Nephron (organoid): ENCODE results near the gene ARG1.

Experiments used
- H3K27ac Mint-ChIP-seq, 3 experiments: 2 replicates each; pipeline ENCODE4 v1.8.0; 2020; ENCODE audit warnings: mixed read lengths in 3 of 3, mild to moderate bottlenecking in 2 of 3, moderate library complexity in 1 of 3
- H3K27me3 Mint-ChIP-seq: 2 replicates; pipeline ENCODE4 v1.8.0; 2021; ENCODE audit warnings: low read depth, mild to moderate bottlenecking, moderate library complexity, mixed read lengths
- H3K36me3 Mint-ChIP-seq: 2 replicates; pipeline ENCODE4 v1.8.0; 2020; ENCODE audit warnings: low read depth, mixed read lengths
- H3K4me1 Mint-ChIP-seq: 2 replicates; pipeline ENCODE4 v1.8.0; 2020; ENCODE audit warnings: mixed read lengths
- H3K4me3 Mint-ChIP-seq, 3 experiments: 2 replicates each; pipeline ENCODE4 v1.8.0; 2020; ENCODE audit warnings: mild to moderate bottlenecking in 3 of 3, mixed read lengths in 3 of 3, moderate library complexity in 2 of 3
- H3K9me3 Mint-ChIP-seq: 2 replicates; pipeline ENCODE4 v1.8.0; 2020; ENCODE audit warnings: mixed read lengths
- TF ChIP-seq, protein P1 (sequence below), 3 experiments: fragments of 200-600 bp; sonication (generic); IDR thresholded peaks; one replicate each; pipeline ENCODE4 v1.5.0; 2021; ENCODE audit warnings: antibody characterized with exemption in 3 of 3; ENCODE audit not compliant: unreplicated experiment in 3 of 3

ARG1 gene

GRCh38 chr6:131574686-131575085, 1.7 kb downstream of the ARG1 start:
- Mint-ChIP-seq H3K27ac (peak overlapping the region in 1 of 3 experiments; percentile 10), H3K4me1 (no peaks in the 10 kb centered on the region)

GRCh38 chr6:131575834-131576478, 2.9 kb downstream of the ARG1 start:
- Mint-ChIP-seq H3K4me3 (no peak overlapping the region), H3K36me3 (peaks cover 41% of the 10 kb centered on the region), H3K27ac (no peak overlapping the region), H3K9me3 (no peaks in the 10 kb centered on the region), H3K4me1 (no peaks in the 10 kb centered on the region), H3K27me3 (no peaks in the 10 kb centered on the region)
- TF ChIP-seq, protein P1, sequence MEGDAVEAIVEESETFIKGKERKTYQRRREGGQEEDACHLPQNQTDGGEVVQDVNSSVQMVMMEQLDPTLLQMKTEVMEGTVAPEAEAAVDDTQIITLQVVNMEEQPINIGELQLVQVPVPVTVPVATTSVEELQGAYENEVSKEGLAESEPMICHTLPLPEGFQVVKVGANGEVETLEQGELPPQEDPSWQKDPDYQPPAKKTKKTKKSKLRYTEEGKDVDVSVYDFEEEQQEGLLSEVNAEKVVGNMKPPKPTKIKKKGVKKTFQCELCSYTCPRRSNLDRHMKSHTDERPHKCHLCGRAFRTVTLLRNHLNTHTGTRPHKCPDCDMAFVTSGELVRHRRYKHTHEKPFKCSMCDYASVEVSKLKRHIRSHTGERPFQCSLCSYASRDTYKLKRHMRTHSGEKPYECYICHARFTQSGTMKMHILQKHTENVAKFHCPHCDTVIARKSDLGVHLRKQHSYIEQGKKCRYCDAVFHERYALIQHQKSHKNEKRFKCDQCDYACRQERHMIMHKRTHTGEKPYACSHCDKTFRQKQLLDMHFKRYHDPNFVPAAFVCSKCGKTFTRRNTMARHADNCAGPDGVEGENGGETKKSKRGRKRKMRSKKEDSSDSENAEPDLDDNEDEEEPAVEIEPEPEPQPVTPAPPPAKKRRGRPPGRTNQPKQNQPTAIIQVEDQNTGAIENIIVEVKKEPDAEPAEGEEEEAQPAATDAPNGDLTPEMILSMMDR (IDR thresholded peaks at IDR 0.05; ENCODE audit: unreplicated experiment in 3 of 3): no peak

More at GRCh38 chr6:131574686-131575085, 1.7 kb downstream of the ARG1 start:
- Mint-ChIP-seq H3K27me3 (no peaks in the 10 kb centered on the region), H3K36me3 (peaks cover 36% of the 10 kb centered on the region), H3K9me3 (no peaks in the 10 kb centered on the region), H3K4me3 (no peak overlapping the region)
- TF ChIP-seq, protein P1 (IDR thresholded peaks at IDR 0.05; ENCODE audit: unreplicated experiment in 3 of 3): no peak

GRCh38 chr6:131581523-131581922, 8.5 kb downstream of the ARG1 start:
- peaks cover 44% of the 10 kb centered on the region for H3K36me3 Mint-ChIP-seq
- H3K4me3 Mint-ChIP-seq: no peak overlapping the region
- H3K4me1 Mint-ChIP-seq: no peaks in the 10 kb centered on the region
- no peaks in the 10 kb centered on the region for H3K9me3 Mint-ChIP-seq
- TF ChIP-seq, protein P1 (IDR thresholded peaks at IDR 0.05; ENCODE audit: unreplicated experiment in 3 of 3): no peak
- no peak overlapping the region for H3K27ac Mint-ChIP-seq
- H3K27me3 Mint-ChIP-seq: no peaks in the 10 kb centered on the region

- Mint-ChIP-seq H3K27me3 (no peaks in the 10 kb centered on the region), H3K36me3 (peaks cover 49% of the 10 kb centered on the region)
Observed at GRCh38 chr6:131586543-131586942, 13.5 kb downstream of the ARG1 start.

GRCh38 chr6:131587909-131588308, 14.9 kb downstream of the ARG1 start:
- Mint-ChIP-seq H3K27me3 (no peaks in the 10 kb centered on the region), H3K9me3 (no peaks in the 10 kb centered on the region), H3K4me3 (no peak overlapping the region), H3K36me3 (peaks cover 59% of the 10 kb centered on the region), H3K4me1 (no peaks in the 10 kb centered on the region), H3K27ac (no peak overlapping the region)
- TF ChIP-seq, protein P1 (IDR thresholded peaks at IDR 0.05; ENCODE audit: unreplicated experiment in 3 of 3): no peak

More at GRCh38 chr6:131586543-131586942, 13.5 kb downstream of the ARG1 start:
- TF ChIP-seq, protein P1 (IDR thresholded peaks at IDR 0.05; ENCODE audit: unreplicated experiment in 3 of 3): no peak
- H3K4me3 Mint-ChIP-seq: no peak overlapping the region
- no peaks in the 10 kb centered on the region for H3K4me1 Mint-ChIP-seq
- H3K27ac Mint-ChIP-seq: no peak overlapping the region
- no peaks in the 10 kb centered on the region for H3K9me3 Mint-ChIP-seq

DNA sequence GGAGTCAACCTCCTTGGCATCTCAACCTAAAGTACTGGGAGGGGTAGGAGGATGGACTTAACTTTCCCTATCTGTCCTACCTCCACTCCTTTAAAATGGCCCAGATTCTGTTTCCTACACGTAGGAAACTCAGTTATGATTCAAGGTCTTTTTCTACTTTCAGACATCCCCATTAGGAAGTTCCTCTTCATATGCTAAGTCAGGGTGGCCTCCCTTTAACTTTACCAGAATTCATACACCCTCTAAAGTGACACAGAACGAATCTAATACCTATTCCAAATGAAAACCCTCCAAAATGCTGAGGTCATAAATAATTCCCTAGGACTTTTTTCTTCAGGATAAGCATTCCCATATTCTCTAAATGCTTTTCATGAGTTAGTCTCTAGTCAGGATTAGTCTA, 15.6 kb downstream of the ARG1 start:
- Mint-ChIP-seq H3K4me1 (no peaks in the 10 kb centered on the region), H3K27ac (no peak overlapping the region), H3K9me3 (no peaks in the 10 kb centered on the region), H3K4me3 (no peak overlapping the region), H3K27me3 (no peaks in the 10 kb centered on the region), H3K36me3 (peaks cover 61% of the 10 kb centered on the region)
- TF ChIP-seq, protein P1 (IDR thresholded peaks at IDR 0.05; ENCODE audit: unreplicated experiment in 3 of 3): no peak
